Measurements from ENCODE around the gene PHYH. TPM values are rescaled to one million over a fixed set of nuclear protein-coding genes. Genes with fewer than 3 reads are reported as not detected.
"Not testable (repeated sequence)": the region's sequence is repeated elsewhere in the genome, so short reads cannot be mapped to it uniquely, and the experiment has no call there.

The PHYH gene
- total RNA-seq, 1 donor from 2014 or later, result 15.9 TPM

DNA sequence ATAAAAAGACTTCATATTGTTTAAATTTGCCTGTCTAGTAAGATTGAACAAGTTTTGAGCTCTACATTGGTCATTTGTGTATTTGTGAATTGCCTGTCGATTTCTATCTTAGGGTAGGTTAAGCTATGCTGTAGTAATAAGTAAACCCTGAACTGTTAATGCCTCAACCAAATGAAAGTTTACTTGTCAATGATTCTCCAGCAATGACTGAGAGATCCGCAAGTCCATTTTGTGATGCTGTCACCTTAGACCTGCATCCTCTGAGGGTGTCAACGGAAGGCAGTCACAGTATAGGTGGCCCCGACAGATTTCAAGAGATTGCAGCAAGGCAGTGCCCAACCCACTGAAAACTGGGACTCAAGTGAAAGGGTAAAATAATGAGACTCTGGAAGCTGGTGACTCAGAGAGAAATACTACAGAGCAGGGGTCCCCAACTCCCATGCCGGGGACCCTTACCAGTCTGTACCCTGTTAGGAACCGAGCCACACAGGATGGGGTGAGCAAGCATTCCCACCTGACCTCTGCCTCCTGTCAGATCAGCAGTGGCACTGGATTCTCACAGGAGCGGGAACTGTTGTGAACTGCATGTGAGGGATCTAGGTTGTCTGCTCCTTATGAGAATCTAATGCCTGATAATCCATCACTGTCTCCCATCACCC, 10.8 kb upstream of the PHYH start:
- Mint-ChIP-seq H3K9me3 (no peaks in the 10 kb centered on the region), H3K4me1 (peaks cover 2% of the 10 kb centered on the region), H3K36me3 (ENCODE audit: low read depth) (no peaks in the 10 kb centered on the region), H3K4me3 (no peak overlapping the region), H3K27ac (no peak overlapping the region), H3K27me3 (no peaks in the 10 kb centered on the region)
- DNase-seq, result no peak
- intact Hi-C loops (cut with micrococcal nuclease), result no loop called here

DNA sequence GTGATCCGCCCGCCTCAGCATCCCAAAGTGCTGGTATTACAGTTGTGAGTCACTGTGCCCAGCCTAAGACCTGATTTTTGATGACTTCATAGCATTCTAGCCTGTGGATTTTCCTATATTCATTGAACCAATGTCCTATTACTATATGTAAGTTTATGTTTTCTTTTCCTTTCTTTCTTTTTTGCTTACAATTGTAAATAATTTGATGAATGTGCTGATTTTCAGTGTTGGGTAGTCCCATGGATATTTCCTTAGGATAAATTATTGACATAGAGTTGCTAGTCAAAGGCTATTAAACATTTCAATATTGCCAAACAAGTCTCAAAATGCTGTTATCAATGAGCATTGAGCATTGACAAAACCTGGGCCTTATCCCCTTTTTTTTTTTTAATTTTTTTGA, 9.9 kb upstream of the PHYH start:
- Mint-ChIP-seq H3K4me3 (no peak overlapping the region), H3K27ac (no peak overlapping the region), H3K27me3 (no peaks in the 10 kb centered on the region), H3K4me1 (peaks cover 2% of the 10 kb centered on the region), H3K9me3 (no peaks in the 10 kb centered on the region), H3K36me3 (ENCODE audit: low read depth) (no peaks in the 10 kb centered on the region)
- intact Hi-C loops (cut with micrococcal nuclease), result no loop called here
- no peak for DNase-seq

DNA sequence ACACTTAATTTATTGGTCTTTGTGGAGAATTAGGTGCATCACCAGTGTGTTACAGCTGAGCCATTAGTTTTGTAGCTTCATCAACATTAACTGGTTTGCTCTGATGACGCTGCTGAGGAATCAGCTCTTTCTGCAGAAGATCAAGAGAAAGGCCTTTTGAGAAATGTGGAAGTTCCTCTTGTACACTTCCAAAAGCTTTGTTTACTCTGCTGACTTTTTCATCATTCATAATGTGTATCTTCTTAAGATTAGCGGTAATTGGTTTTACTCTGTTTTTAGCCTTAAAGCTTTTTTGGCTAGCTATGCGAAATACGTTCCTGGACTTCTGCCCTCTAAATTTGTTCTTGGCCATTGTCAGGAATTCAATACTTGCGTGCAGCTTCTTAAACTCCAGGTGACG, 8.2 kb upstream of the PHYH start:
- Mint-ChIP-seq H3K9me3 (no peaks in the 10 kb centered on the region), H3K27me3 (no peaks in the 10 kb centered on the region), H3K36me3 (ENCODE audit: low read depth) (no peaks in the 10 kb centered on the region), H3K4me3 (no peak overlapping the region), H3K27ac (no peak overlapping the region), H3K4me1 (peaks cover 2% of the 10 kb centered on the region)
- no peak for DNase-seq
- intact Hi-C loops (cut with micrococcal nuclease), result no loop called here

DNA sequence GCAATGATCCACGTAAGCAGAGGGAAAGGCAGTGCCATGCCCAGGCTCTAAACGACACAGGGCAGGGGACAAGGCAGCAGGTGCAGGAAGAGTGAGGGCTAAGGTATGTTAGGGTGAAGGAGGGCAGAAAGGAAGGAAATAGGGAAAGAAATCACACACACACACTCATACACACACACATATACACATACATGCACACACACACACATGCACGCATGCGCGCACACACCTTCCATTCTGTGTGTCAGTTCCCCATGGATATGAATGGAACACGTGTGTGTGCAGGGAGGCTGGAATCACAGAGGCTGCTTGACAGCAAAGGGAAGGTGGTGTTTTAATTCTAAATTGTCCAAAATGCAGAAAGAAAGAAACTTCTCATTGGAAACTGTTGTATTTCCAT, 6.2 kb upstream of the PHYH start:
- Mint-ChIP-seq H3K27ac (no peak overlapping the region), H3K27me3 (no peaks in the 10 kb centered on the region), H3K9me3 (no peaks in the 10 kb centered on the region), H3K4me1 (peaks cover 12% of the 10 kb centered on the region), H3K4me3 (no peak overlapping the region), H3K36me3 (ENCODE audit: low read depth) (no peaks in the 10 kb centered on the region)
- DNase-seq, result no peak
- intact Hi-C loops (cut with micrococcal nuclease), result no loop called here

DNA sequence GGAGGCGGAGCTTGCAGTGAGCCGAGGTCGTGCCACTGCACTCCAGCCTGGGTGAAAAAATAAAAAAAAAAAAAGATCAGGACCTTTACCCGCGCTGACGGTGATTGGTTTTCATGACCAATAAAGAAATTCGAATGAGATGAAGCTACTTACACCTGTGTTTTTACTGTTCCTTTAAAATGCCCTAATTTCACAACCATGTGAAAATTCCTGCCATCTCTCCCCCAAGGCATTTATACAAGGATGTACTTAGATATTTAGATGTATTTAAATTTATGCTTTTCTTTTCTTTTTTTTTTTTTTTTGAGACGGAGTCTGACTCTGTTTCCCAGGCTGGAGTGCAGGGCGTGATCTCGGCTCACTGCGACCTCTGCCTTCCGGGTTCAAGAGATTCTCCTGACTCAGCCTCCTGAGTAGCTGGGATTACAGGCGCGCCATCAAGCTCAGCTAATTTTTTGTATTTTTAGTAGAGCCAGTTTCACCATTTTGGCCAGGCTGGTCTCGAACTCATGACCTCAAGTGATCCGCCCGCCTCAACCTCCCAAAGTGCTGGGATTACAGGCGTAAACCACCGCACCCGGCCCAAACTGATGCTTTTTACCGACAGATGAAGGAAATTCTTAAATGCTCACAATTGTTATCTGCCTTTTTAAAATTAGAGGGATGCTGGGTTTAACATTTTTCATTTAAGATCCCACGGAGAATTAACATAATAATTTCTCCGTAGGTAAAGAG, 3.1 kb upstream of the PHYH start:
- intact Hi-C loops (cut with micrococcal nuclease), result loop anchor here (1.0 to 2.0 kb wide), 4 partner anchors 45 to 1234 kb away; partner anchors contain the start of genes DHTKD1, MCM10 and SEPHS1
- no peak for DNase-seq
- H3K4me1 Mint-ChIP-seq, result peaks cover 22% of the 10 kb centered on the region
- peak overlapping the region; percentile 98 for H3K27ac Mint-ChIP-seq
- no peaks in the 10 kb centered on the region for H3K36me3 Mint-ChIP-seq (ENCODE audit: low read depth)
- peak overlapping the region; percentile 82 for H3K4me3 Mint-ChIP-seq
- H3K9me3 Mint-ChIP-seq, result no peaks in the 10 kb centered on the region
- H3K27me3 Mint-ChIP-seq, result no peaks in the 10 kb centered on the region

DNA sequence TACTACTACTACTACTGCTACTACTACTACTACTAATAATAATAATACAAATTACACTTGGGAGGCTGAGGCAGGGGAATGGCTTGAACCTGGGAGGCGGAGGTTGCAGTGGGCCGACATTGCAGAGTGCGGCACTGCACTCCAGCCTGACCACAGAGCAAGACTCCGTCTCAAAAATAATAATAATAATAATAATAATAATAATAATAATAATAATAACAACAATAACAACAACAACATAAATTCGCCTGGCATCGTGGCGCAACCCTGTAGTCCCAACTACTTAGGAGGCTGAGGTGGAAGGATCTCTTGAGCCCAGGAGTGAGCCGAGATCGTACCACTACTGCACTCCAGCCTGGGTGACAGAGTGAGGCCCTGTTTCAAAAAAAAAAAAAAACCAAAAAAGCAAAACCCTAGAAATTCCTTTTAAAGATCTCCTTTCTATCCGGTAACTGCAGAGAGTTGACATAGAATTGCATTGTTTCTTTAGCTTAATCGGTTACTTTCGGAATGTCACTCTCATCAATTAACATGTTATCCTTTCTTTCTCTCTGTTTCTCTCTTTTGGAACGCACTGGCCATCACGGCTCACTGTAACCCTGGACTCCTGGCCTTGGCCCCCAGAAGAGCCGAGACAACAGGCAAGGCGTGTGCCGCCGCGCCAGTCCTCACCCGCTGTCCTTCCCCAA, 972 bp downstream of the PHYH start:
- intact Hi-C loops (cut with micrococcal nuclease), result no loop called here
- H3K27ac Mint-ChIP-seq, result no peak overlapping the region
- H3K27me3 Mint-ChIP-seq, result no peaks in the 10 kb centered on the region
- H3K9me3 Mint-ChIP-seq, result no peaks in the 10 kb centered on the region
- H3K4me3 Mint-ChIP-seq, result peak overlapping the region; percentile 86
- H3K4me1 Mint-ChIP-seq, result peaks cover 20% of the 10 kb centered on the region
- no peaks in the 10 kb centered on the region for H3K36me3 Mint-ChIP-seq (ENCODE audit: low read depth)
- no peak for DNase-seq

DNA sequence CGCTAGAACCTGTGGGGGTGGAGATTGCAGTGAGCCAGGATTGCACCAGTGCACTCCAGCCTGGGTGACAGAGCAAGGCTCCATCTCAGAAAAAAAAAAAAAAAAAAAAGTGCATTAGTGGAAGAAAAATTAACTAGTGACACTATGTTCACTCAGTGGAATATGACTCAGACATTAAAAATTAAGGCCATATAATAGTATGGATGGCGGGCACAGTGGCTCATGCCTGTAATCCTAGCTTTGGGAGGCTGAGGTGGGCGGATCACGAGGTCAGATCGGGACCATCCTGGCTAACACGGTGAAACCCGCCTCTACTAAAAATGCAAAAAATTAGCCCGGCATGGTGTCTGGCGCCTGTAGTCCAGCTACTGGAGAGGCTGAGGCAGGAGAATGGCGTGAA, 3.4 kb downstream of the PHYH start:
- Mint-ChIP-seq H3K9me3 (no peaks in the 10 kb centered on the region), H3K4me3 (no peak overlapping the region), H3K36me3 (ENCODE audit: low read depth) (no peaks in the 10 kb centered on the region), H3K4me1 (peaks cover 12% of the 10 kb centered on the region), H3K27ac (no peak overlapping the region), H3K27me3 (no peaks in the 10 kb centered on the region)
- intact Hi-C loops (cut with micrococcal nuclease), result no loop called here
- DNase-seq, result no peak

DNA sequence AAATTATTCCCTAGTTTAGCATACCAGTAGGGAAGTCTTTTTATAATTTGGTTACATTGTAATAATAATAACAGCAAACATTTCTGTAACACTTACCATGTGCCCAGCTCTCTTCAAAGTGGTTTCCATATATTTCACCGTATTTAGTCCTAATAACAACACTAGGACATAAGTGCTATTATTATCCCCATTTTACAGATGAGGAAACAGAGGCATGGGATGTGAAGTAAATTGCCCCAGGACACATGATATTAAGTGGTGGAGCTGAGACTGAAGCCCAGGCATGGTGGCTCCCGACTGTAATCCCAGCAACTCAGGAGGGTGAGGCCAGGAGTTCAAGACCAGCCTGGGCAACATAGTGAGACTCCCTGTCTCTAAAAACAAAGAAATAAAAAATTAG, 5.1 kb downstream of the PHYH start:
- Mint-ChIP-seq H3K27ac (no peak overlapping the region), H3K36me3 (ENCODE audit: low read depth) (no peaks in the 10 kb centered on the region), H3K9me3 (no peaks in the 10 kb centered on the region), H3K4me3 (no peak overlapping the region), H3K27me3 (no peaks in the 10 kb centered on the region), H3K4me1 (peaks cover 3% of the 10 kb centered on the region)
- DNase-seq, result no peak
- intact Hi-C loops (cut with micrococcal nuclease), result no loop called here

DNA sequence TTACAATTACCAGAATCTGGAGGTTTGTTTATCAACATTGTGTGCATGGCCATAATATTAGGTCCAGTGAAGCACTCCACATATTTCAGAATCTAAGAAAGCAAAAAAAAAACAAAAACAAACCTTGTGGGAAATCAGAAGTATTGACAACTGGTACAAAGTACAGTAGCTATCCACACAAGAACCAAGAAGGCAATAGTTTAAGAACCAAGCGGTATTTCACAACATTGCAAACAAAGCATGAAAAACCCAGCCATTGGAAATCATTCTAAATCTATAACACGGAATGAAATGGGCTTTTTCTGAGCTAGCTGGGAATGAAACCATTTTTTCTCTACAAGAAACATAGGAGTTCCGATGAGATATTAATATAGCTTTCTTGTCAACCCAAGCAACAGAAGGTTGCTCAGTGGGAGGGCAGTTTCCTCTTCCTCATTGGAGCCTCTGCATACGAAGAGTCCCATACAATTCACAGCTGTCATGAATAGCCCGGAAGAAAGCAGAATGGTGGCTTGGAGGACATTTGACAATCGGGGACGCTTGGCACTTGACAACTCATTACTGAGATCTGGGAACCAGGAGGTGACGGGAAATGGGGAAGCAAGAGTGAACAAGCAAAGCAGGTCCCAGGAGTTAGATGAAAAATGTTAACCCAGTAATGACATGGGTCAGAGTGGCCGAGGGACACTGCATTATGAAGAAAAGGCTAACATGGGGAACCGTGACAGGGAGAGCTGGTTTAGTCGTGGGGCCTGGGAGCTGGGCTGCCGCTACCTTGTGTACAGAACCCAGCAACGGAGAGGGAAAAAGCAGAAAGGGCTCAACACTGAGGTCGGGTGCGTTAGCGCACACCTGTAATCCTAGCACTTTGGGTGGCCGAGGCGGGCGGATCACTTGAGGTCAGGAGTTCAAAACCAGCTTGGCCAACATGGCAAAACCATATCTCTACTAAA, 7.8 kb downstream of the PHYH start:
- no peak overlapping the region for H3K4me3 Mint-ChIP-seq
- H3K36me3 Mint-ChIP-seq (ENCODE audit: low read depth), result peaks cover 2% of the 10 kb centered on the region
- no peak overlapping the region for H3K27ac Mint-ChIP-seq
- H3K27me3 Mint-ChIP-seq, result no peaks in the 10 kb centered on the region
- no peak for DNase-seq
- peaks cover 5% of the 10 kb centered on the region for H3K4me1 Mint-ChIP-seq
- H3K9me3 Mint-ChIP-seq, result no peaks in the 10 kb centered on the region
- intact Hi-C loops (cut with micrococcal nuclease), result no loop called here

DNA sequence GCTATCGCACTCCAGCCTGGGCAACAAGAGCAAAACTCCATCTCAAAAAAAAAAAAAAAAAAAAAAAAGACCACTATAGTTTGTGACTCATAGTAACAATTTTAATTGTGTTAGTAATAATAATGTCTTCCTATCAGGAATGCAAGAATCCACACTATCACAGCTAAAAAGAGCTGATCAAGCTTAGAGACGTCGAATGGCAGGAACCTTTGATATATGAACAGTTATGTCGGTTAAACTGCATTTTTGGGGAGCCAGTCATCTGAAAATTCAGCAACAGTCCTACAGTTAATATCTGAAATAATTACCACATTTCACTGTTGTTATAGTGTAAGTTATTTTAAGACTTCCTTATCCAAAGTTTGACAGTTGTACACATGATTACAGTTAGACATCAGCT, 8.8 kb downstream of the PHYH start:
- no peak for DNase-seq
- H3K4me1 Mint-ChIP-seq, result peaks cover 5% of the 10 kb centered on the region
- peaks cover 2% of the 10 kb centered on the region for H3K36me3 Mint-ChIP-seq (ENCODE audit: low read depth)
- no peak overlapping the region for H3K27ac Mint-ChIP-seq
- intact Hi-C loops (cut with micrococcal nuclease), result no loop called here
- H3K4me3 Mint-ChIP-seq, result no peak overlapping the region
- H3K27me3 Mint-ChIP-seq, result no peaks in the 10 kb centered on the region
- H3K9me3 Mint-ChIP-seq, result no peaks in the 10 kb centered on the region

DNA sequence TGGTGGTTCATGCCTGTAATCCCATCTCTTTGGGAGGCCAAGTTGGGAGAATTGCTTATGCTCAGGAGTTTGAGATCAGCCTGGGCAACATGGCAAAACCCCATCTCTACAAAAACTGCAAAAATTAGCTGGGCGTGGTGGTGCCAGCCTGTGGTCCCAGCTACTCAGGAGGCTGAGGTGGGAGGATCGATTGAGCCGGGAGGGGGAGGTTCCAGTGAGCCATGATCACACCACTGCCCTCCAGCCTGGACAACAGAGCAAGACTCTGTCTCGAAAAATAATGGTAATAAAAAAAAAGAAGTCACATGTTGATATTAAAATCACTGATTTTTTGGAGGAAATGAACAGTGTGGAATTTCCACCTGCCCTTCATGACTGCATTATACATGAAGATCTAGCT, 15.8 kb downstream of the PHYH start:
- no peak for DNase-seq
- intact Hi-C loops (cut with micrococcal nuclease), result no loop called here
- Mint-ChIP-seq H3K27ac (no peak overlapping the region), H3K27me3 (no peaks in the 10 kb centered on the region), H3K4me1 (peaks cover 5% of the 10 kb centered on the region), H3K9me3 (no peaks in the 10 kb centered on the region), H3K36me3 (ENCODE audit: low read depth) (peaks cover 4% of the 10 kb centered on the region), H3K4me3 (no peak overlapping the region)

DNA sequence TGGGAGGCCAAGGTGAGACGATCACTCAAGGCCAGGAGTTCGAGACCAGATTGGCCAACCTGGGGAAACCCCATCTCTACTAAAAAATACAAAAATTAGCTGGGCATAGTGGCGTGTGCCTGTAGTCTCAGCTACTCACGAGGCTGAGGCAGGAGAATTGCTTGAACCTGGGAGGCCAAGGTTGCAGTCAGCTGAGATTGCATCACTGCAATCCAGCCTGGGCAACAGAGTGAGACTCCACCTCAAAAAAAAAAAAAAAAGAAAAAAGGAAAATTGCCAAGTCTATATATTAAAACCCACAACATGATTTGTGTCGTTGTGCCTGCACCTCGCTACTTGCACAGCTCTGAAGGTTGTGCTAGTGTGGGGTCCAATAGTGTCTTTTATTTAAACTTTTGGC, 17.5 kb downstream of the PHYH start:
- H3K4me1 Mint-ChIP-seq; intact Hi-C loops (cut with micrococcal nuclease): not testable (repeated sequence)

DNA sequence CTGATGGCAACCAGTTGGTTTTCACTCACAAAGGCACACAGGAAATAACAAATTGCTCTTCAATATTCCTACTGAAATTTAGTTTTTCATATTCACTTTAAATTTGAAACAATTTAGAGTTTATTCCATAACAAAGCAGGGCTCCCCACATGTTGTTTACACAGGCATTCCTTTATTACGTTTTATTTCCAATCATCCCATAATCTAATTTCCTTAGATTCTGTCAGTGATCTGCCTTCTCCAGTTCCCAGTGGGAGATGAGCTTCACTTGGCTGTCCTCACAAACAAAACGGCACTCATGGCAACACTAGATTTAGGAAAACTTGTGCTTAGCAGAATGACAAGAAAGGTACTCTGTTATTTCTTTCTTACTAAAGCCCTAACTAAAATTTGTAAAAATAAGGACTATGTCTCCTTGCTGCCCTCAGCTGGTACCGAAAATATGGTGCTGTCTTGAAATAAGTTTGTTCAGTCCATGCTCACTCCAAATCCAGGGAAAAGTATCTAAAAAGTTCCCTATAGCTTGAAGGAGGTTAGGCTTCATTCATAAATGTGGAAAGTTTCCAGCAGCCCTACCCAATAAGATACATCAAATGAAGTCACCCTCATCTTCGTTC, 23.0 kb downstream of the PHYH start:
- Mint-ChIP-seq H3K9me3 (no peaks in the 10 kb centered on the region), H3K4me3 (no peak overlapping the region), H3K27ac (no peak overlapping the region), H3K36me3 (ENCODE audit: low read depth) (peaks cover 2% of the 10 kb centered on the region), H3K27me3 (no peaks in the 10 kb centered on the region), H3K4me1 (peaks cover under 1% of the 10 kb centered on the region)
- DNase-seq, result no peak
- intact Hi-C loops (cut with micrococcal nuclease), result no loop called here

More for the DNA sequence above, 17.5 kb downstream of the PHYH start:
- H3K36me3 Mint-ChIP-seq (ENCODE audit: low read depth); DNase-seq; H3K4me3 Mint-ChIP-seq; H3K27me3 Mint-ChIP-seq; H3K9me3 Mint-ChIP-seq; H3K27ac Mint-ChIP-seq: not testable (repeated sequence)

Measured in activated CD4-positive, alpha-beta T cell treated with anti-CD3 and anti-CD28 coated beads, Interleukin-2, amount 10 ng/mL, durations not matched to agents 24 days and 14 days (primary cell).